ENCODE measurements around the gene CACNB4.
"Not testable (repeated sequence)": the region's sequence is repeated elsewhere in the genome, so short reads cannot be mapped to it uniquely, and the experiment has no call there.

Gene CACNB4

GRCh38 chr2:151973013-151973900, 125.6 kb downstream of the CACNB4 start:
- DNase-seq = no peak

GRCh38 chr2:151972241-151973012, 126.4 kb downstream of the CACNB4 start:
- no peak for DNase-seq

DNA sequence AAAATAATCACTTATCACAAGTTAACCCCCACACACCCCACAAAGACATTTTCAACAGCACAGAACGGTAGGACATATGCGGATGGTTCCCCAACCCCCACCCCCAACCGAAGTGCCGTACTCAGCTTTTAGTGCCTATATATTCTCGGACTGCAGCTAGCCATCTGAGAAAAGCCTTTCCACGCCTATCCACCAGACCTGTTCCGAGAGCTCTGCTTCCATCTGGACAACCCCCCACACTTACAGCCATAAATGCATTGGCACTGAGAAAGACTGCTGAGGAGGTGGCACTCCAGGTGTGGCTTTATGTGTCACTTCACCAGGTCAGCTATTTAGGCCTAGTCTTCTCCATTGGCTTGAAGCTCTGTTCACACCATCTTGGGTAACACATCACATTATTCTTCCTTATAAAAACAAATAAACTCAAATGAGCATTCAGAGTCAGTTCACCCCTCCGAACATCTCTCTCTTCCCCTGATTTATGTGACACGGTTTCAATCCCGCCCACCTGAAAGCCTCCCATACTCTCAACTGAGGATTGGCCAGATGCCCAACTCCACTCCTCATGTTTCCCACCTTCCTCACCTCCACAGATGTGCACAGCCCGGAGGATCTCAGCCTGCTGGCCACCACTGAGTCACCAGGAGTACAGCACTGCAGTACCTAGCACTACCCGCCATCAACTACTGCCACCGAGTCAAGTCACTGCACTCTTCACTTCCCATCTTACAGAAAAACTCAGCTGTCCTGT, 127.4 kb downstream of the CACNB4 start:
- no peak for DNase-seq

GRCh38 chr2:151968770-151969470, 129.9 kb downstream of the CACNB4 start:
- no peak for DNase-seq

- DNase-seq = no peak
These were observed 130.8 kb downstream of the CACNB4 start for GRCh38 chr2:151967829-151968722.

DNA sequence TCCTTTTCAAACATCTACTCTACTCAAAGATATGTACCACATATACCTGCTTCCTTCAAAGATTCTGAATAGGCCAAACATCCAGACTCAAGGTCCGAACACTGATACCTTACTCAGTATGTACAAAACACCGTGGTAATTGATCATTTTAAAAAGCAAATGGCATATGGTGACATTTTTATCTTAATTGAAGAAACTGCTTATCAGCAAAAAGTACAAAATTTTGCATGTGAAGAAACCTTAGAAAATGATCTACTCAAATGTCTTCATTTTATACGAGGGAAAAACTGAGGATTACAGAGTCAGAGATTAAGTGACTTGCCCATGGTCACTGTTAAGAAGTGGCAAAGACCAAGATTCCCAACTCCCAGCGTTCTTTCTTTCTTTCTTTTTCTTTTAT, 133.0 kb downstream of the CACNB4 start:
- DNase-seq = no peak

- no peak for DNase-seq
These were observed 137.3 kb downstream of the CACNB4 start for GRCh38 chr2:151961558-151961957.

DNA sequence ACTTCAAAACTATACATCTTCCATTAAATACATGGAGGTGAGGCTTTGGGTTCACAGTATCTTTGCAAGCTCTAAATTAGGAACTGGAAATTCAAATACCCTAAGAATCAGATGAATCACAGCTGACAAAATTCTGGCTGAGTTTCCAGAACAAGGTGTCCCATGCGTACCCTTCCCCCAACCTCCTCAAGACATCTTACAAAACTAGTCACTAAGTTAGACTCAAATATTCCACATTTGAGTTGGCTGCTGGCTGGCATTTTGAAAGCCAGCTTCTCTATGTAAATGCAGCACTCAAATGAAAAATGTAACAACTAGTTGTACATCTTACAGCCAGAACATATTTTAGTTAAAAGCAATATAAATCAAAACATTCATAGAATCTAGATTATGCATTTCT, 139.6 kb downstream of the CACNB4 start:
- DNase-seq = no peak

DNA sequence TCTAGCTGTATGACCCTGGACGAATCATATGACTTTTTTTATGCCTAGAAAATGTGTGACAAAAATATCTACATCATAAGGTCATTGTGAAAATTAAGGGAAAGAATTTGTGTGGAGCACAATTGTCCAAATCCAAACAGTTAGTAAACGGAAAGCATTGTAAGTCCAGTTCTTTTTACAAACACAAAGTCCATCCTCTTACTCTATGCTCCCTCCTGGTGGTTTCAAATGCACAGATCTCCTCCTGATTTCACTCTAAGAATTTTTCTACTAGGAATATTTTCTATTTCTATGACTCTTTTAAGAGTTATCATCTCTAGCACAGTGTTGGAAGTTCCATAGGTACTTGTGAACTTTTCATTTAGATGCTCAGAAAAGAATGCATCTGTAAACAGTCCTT, 145.4 kb downstream of the CACNB4 start:
- DNase-seq = no peak

- DNase-seq = no peak
These were observed 146.0 kb downstream of the CACNB4 start for GRCh38 chr2:151952691-151953456.

- no peak for DNase-seq
These were observed 151.1 kb downstream of the CACNB4 start for GRCh38 chr2:151947813-151948165.

- no peak for DNase-seq
These were observed 151.7 kb downstream of the CACNB4 start for GRCh38 chr2:151946899-151947812.

- DNase-seq = no peak
These were observed 152.5 kb downstream of the CACNB4 start for GRCh38 chr2:151946250-151946884.

DNA sequence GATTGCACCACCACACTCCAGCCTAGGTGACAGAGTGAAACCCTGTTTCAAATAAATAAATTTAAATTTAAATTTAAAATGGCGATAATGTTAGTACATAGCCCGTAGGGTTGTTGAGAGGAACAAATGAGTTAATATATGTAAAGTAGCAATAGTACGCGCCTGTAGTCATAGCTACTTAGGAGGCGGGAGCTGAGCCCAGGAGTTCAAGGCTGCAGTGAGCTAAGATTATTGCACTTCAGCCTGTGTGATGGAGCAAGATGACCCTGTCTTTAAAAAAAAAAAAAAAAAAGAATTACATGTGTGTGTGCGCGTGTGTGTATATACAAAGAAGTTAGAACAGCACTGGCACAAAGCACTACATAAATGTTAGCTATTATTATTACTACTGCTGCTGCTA, 153.2 kb downstream of the CACNB4 start:
- no peak for DNase-seq

DNA sequence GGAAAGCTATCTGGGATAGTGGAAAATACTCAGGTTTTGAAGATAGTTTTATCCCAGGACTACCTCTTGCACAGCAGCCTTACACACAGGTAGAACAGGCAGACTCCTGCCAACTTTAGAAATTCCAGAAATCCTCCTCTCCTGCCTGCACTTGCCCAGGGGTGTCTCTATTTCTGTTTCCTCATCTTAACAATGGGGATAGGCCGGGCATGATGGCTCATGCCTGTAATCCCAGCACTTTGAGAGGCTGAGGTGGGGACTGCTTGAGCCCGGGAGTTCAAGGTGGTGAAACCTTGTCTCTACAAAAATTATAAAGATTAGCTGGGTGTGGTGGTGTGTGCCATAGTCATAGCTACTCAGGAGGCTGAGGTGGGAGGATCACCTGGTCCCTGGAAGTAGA, 153.7 kb downstream of the CACNB4 start:
- no peak for DNase-seq

- DNase-seq = no peak
These were observed 155.4 kb downstream of the CACNB4 start for GRCh38 chr2:151943461-151943860.

DNA sequence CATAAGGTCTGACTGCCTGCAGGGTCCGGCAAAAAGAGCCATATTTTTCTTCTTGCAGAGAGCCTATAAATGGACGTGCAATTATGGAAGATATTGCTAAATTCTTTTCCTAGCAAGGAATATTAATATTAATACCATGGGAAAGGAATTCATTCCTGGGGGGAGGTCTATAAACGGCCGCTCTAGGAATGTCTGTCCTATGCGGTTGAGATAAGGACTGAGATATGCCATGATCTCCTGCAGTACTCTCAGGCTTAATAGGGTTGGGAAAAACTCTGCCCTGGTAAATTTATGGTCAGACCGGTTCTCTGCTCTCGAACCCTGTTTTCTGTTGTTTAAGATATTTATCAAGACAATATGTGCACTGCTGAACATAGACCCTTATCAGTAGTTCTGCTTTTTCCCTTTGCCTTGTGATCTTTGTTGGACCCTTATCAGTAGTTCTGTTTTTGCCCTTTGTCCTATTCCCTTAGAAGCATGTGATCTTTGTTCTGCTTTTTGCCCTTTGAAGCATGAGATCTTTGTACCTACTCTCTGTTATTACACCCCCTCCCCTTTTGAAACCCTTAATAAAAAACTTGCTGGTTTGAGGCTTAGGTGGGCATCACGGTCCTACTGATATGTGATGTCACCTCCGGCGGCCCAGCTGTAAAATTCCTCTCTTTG, 156.2 kb downstream of the CACNB4 start:
- not testable (repeated sequence) for DNase-seq

DNA sequence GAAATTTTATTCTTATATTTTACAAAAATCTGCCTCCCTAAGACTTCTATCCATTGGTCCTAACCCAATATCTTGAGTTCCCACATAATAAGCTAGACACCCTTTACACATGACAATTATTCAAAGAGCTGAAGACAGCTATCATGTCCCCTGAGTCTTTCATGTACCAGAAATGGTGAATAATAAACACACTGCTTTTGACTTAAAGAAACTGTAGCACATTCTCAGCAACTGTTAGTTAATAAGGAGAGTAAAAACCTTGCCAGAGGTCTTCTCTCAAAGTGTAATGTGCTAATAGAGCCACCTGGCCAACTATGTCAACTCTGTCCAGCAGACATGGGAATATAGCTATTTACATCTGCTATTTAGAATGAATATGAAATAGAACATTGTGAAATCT, 160.9 kb downstream of the CACNB4 start:
- DNase-seq = no peak

GRCh38 chr2:151936626-151937025, 162.2 kb downstream of the CACNB4 start:
- DNase-seq = no peak
